Esophagus squamous epithelium (tissue), 4 donors: ENCODE data around the gene EXD2.

Experiments
- POLR2A ChIP-seq, 4 donors: fragments of 450-650 bp; IDR thresholded peaks; one replicate each; pipeline ENCODE4 v1.6.1; 2017; ENCODE audit warnings: antibody characterized with exemption in 4 of 4, mild to moderate bottlenecking in 4 of 4, moderate library complexity in 3 of 4
- TF ChIP-seq, protein P1 (sequence below), 6 experiments: fragments of 450-650 bp in 4 of 6; fragments of 200-600 bp in 2 of 6; sonication (generic) in 2 of 6; IDR thresholded peaks; one replicate each; pipeline ENCODE4 v1.5.1; 2016 to 2019; ENCODE audit warnings: antibody characterized with exemption in 6 of 6, mild to moderate bottlenecking in 4 of 6, moderate library complexity in 4 of 6

DNA sequence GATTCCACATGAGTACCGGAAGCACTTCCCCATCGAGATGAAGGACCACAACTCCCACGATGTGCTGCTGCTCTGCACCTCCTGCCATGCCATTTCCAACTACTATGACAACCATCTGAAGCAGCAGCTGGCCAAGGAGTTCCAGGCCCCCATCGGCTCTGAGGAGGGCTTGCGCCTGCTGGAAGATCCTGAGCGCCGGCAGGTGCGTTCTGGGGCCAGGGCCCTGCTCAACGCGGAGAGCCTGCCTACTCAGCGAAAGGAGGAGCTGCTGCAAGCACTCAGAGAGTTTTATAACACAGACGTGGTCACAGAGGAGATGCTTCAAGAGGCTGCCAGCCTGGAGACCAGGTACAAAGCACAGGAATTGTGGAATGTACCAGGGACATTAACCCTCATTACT lies 46.3 kb downstream of the EXD2 start:
- TF ChIP-seq, protein P1, sequence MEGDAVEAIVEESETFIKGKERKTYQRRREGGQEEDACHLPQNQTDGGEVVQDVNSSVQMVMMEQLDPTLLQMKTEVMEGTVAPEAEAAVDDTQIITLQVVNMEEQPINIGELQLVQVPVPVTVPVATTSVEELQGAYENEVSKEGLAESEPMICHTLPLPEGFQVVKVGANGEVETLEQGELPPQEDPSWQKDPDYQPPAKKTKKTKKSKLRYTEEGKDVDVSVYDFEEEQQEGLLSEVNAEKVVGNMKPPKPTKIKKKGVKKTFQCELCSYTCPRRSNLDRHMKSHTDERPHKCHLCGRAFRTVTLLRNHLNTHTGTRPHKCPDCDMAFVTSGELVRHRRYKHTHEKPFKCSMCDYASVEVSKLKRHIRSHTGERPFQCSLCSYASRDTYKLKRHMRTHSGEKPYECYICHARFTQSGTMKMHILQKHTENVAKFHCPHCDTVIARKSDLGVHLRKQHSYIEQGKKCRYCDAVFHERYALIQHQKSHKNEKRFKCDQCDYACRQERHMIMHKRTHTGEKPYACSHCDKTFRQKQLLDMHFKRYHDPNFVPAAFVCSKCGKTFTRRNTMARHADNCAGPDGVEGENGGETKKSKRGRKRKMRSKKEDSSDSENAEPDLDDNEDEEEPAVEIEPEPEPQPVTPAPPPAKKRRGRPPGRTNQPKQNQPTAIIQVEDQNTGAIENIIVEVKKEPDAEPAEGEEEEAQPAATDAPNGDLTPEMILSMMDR (IDR thresholded peaks at IDR 0.05): no peak
- no peak for TF ChIP-seq POLR2A (IDR thresholded peaks at IDR 0.05)
